HepG2 (cell line): Measurements from ENCODE around the gene CHST4. TPM values are rescaled to one million over a fixed set of nuclear protein-coding genes. Genes with fewer than 3 reads are reported as not detected.

ENCODE experiments used
- ARID5B ChIP-seq: IDR thresholded peaks from 2 replicates; pipeline ENCODE4 v1.4.0; 2020; ENCODE audit warnings: mild to moderate bottlenecking, missing genetic modification reagents
- BRCA1 ChIP-seq: sonication (generic); formaldehyde crosslinking; IDR thresholded peaks from 2 replicates; pipeline ENCODE4 v1.4.0; 2020; ENCODE audit warnings: missing genetic modification reagents
- MZF1 ChIP-seq: sonication (generic); formaldehyde crosslinking; IDR thresholded peaks from 2 replicates; pipeline ENCODE4 v1.8.1; 2023; ENCODE audit warnings: mild to moderate bottlenecking, missing genetic modification reagents, borderline replicate concordance
- NAIF1 ChIP-seq: sonication (generic); formaldehyde crosslinking; IDR thresholded peaks from 2 replicates; pipeline ENCODE4 v1.5.0; 2020; ENCODE audit warnings: mild to moderate bottlenecking, missing genetic modification reagents, borderline replicate concordance
- ONECUT2 ChIP-seq: sonication (generic); formaldehyde crosslinking; IDR thresholded peaks from 2 replicates; pipeline ENCODE4 v1.4.0; 2020; ENCODE audit warnings: missing genetic modification reagents
- SRSF4 ChIP-seq: fragments of 200-400 bp; formaldehyde crosslinking; IDR thresholded peaks from one replicate; pipeline ENCODE4 v1.6.1; 2018; ENCODE audit warnings: mild to moderate bottlenecking, low read depth, low read length, moderate library complexity; ENCODE audit not compliant: poor library complexity, severe bottlenecking
- ZBTB4 ChIP-seq: sonication (generic); formaldehyde crosslinking; IDR thresholded peaks from 2 replicates; pipeline ENCODE4 v1.4.0; 2020; ENCODE audit warnings: missing genetic modification reagents, mild to moderate bottlenecking, borderline replicate concordance
- ZNF33A ChIP-seq: sonication (generic); formaldehyde crosslinking; IDR thresholded peaks from 2 replicates; pipeline ENCODE4 v1.5.1; 2020; ENCODE audit warnings: missing genetic modification reagents, mild to moderate bottlenecking, moderate library complexity, borderline replicate concordance
- ZNF564 ChIP-seq: sonication (generic); formaldehyde crosslinking; IDR thresholded peaks from 2 replicates; pipeline ENCODE4 v1.8.1; 2023; ENCODE audit warnings: mild to moderate bottlenecking, missing genetic modification reagents
- ZNF572 ChIP-seq: sonication (generic); formaldehyde crosslinking; IDR thresholded peaks from 2 replicates; pipeline ENCODE4 v1.5.1; 2020; ENCODE audit warnings: mild to moderate bottlenecking, missing genetic modification reagents
- ZNF878 ChIP-seq: sonication (generic); formaldehyde crosslinking; IDR thresholded peaks from 2 replicates; pipeline ENCODE4 v1.8.1; 2023; ENCODE audit warnings: mild to moderate bottlenecking, missing genetic modification reagents, moderate library complexity
- polyA plus RNA-seq, 8 experiments: library from polyadenylated mRNA; depleted of rRNA in 3 of 8; stranded (reverse) in 7 of 8; unstranded in 1 of 8; fragments of >200 nt; fragmentation: Illumina TruSeq in 4 of 8; extraction: Trizol in 4 of 8; gene quantifications; 2 replicates each; pipeline versions ENCODE4 v1.2.1 to v1.2.3, GENCODE V29; 2011 to 2016; ENCODE audit warnings: low read depth in 4 of 8, missing spikeins in 1 of 8, mixed read lengths in 1 of 8; ENCODE audit not compliant: insufficient read depth in 1 of 8
- total RNA-seq, 5 experiments: library from RNA; depleted of rRNA; stranded (reverse); fragments of >200 nt; fragmentation: Illumina TruSeq; extraction: Trizol; gene quantifications; 2 replicates each; pipeline ENCODE4 v1.2.3, GENCODE V29; 2016; ENCODE audit warnings: low read depth in 1 of 5
- TF ChIP-seq, protein P1 (sequence below): sonication (generic); formaldehyde crosslinking; IDR thresholded peaks from 2 replicates; pipeline ENCODE4 v1.4.0; 2020; ENCODE audit warnings: missing genetic modification reagents
- TF ChIP-seq, protein P2 (sequence below): sonication (generic); formaldehyde crosslinking; conservative IDR thresholded peaks from 2 replicates; pipeline ENCODE4 v1.8.0; 2022; ENCODE audit warnings: low read depth, missing genetic modification reagents
- TF ChIP-seq, protein P3 (sequence below): sonication (generic); formaldehyde crosslinking; IDR thresholded peaks from 2 replicates; pipeline ENCODE4 v1.8.0; 2022; ENCODE audit warnings: low read depth, missing genetic modification reagents
- TF ChIP-seq, protein P4 (sequence below): sonication (generic); formaldehyde crosslinking; IDR thresholded peaks from 2 replicates; pipeline ENCODE4 v1.4.0; 2020; ENCODE audit warnings: missing genetic modification reagents

CHST4 gene
- total and polyA plus RNA-seq, 2 of the 13 experiments (the other 11 are each of a cell fraction or from before 2014, with no cell fraction given) = not detected

DNA sequence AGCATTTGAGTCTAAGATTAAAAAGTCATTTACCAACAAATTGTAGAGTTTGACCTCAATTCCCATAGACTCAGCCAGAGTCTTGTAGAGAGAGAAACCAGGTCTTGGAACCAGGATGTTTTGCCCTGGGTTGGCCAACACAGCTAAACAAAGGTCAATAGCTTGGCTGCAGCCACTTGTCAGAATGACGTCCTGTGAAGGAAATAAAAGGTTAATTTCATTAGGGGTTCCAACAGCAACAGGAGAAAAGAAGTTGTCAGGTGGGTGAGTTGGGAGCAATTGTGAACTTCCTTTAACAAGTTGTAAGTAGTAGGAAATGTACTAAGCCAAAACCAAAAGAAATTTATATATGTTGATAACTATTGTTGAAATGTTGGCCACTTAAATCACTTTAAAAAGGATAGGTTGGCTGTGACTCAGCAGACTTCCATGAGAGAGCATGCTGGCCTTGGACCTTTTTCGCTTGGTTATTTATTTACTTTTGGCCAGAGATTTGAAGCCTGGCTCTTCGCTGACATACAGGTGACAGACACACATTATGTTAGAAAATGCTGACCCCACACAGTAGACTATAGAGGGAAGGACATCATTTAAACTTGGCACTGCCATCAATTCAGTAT lies 46.4 kb downstream of the CHST4 start (continued):
- TF ChIP-seq, protein P1, sequence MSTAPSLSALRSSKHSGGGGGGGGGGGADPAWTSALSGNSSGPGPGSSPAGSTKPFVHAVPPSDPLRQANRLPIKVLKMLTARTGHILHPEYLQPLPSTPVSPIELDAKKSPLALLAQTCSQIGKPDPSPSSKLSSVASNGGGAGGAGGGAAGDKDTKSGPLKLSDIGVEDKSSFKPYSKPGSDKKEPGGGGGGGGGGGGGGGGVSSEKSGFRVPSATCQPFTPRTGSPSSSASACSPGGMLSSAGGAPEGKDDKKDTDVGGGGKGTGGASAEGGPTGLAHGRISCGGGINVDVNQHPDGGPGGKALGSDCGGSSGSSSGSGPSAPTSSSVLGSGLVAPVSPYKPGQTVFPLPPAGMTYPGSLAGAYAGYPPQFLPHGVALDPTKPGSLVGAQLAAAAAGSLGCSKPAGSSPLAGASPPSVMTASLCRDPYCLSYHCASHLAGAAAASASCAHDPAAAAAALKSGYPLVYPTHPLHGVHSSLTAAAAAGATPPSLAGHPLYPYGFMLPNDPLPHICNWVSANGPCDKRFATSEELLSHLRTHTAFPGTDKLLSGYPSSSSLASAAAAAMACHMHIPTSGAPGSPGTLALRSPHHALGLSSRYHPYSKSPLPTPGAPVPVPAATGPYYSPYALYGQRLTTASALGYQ = peak; percentile 64
- TF ChIP-seq ZBTB4 (CRISPR knock-in tag) (no peak), ONECUT2 (CRISPR knock-in tag) (peak; percentile 63; the same call in 1 of the 2 replicates), ZNF878 (CRISPR knock-in tag) (no peak), SRSF4 (no peak), ARID5B (peak; percentile 93), BRCA1 (no peak), ZNF33A (CRISPR knock-in tag) (no peak), ZNF564 (CRISPR knock-in tag) (no peak), ZNF572 (no peak), NAIF1 (CRISPR knock-in tag) (no peak), MZF1 (CRISPR knock-in tag) (no peak)
- TF ChIP-seq, protein P2, sequence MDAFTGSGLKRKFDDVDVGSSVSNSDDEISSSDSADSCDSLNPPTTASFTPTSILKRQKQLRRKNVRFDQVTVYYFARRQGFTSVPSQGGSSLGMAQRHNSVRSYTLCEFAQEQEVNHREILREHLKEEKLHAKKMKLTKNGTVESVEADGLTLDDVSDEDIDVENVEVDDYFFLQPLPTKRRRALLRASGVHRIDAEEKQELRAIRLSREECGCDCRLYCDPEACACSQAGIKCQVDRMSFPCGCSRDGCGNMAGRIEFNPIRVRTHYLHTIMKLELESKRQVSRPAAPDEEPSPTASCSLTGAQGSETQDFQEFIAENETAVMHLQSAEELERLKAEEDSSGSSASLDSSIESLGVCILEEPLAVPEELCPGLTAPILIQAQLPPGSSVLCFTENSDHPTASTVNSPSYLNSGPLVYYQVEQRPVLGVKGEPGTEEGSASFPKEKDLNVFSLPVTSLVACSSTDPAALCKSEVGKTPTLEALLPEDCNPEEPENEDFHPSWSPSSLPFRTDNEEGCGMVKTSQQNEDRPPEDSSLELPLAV (CRISPR knock-in tag) = no peak
- TF ChIP-seq, protein P3, sequence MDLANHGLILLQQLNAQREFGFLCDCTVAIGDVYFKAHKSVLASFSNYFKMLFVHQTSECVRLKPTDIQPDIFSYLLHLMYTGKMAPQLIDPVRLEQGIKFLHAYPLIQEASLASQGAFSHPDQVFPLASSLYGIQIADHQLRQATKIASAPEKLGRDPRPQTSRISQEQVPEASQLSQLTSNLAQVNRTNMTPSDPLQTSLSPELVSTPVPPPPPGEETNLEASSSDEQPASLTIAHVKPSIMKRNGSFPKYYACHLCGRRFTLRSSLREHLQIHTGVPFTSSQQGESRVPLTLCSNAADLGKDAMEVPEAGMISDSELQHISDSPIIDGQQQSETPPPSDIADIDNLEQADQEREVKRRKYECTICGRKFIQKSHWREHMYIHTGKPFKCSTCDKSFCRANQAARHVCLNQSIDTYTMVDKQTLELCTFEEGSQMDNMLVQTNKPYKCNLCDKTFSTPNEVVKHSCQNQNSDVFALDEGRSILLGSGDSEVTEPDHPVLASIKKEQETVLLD (CRISPR knock-in tag) = no peak
- TF ChIP-seq, protein P4, sequence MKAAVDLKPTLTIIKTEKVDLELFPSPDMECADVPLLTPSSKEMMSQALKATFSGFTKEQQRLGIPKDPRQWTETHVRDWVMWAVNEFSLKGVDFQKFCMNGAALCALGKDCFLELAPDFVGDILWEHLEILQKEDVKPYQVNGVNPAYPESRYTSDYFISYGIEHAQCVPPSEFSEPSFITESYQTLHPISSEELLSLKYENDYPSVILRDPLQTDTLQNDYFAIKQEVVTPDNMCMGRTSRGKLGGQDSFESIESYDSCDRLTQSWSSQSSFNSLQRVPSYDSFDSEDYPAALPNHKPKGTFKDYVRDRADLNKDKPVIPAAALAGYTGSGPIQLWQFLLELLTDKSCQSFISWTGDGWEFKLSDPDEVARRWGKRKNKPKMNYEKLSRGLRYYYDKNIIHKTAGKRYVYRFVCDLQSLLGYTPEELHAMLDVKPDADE = no peak
